IMR-90 (cell line): ENCODE results near the gene HAP1. TPM values are rescaled to one million over a fixed set of nuclear protein-coding genes. Genes with fewer than 3 reads are reported as not detected.

Source experiments
- ATAC-seq: fragments of 200-7000 bp; cut with Tn5 transposase; 2 replicates; pipeline ENCODE4 v1.9.1; 2020; ENCODE audit warnings: low read depth, mild to moderate bottlenecking, moderate library complexity
- BruUV-seq: library from RNA; stranded (reverse); fragments of 400-500 nt; replicated peaks from 2 replicates; lab custom pipeline; 2021; lab: Mats Ljungman, UMichigan
- CTCF ChIA-PET: fragments of 300-600 bp; formaldehyde crosslinking; extraction: SDS; loops from one replicate; lab custom pipeline; 2021; ENCODE audit warnings: antibody characterized with exemption; lab: Yijun Ruan, JAX
- POLR2A ChIA-PET: fragments of 300-600 bp; sonication (Branson Sonifier 250); formaldehyde crosslinking; loops from one replicate; lab custom pipeline; 2022; ENCODE audit warnings: antibody characterized with exemption; ENCODE audit not compliant: unreplicated experiment; lab: Charles Lee
- DNase-seq: peaks from one replicate; pipeline ENCODE4 v3.0.0; 2013
- H2AFZ ChIP-seq: replicated peaks from 2 replicates; pipeline ENCODE3; 2013; ENCODE audit warnings: low read length, mild to moderate bottlenecking; ENCODE audit not compliant: poor library complexity
- H2AK5ac ChIP-seq: 2 replicates; pipeline ENCODE4 v1.6.1; 2013; ENCODE audit warnings: low read depth, low read length, inconsistent platforms
- H2AK9ac ChIP-seq: replicated peaks from 2 replicates; pipeline ENCODE3; 2013; ENCODE audit warnings: mild to moderate bottlenecking, low read depth, low read length, moderate library complexity; ENCODE audit not compliant: poor library complexity
- H2BK120ac ChIP-seq: 2 replicates; pipeline ENCODE4 v1.6.1; 2013; ENCODE audit warnings: low read depth, low read length, inconsistent platforms
- H2BK15ac ChIP-seq: 3 replicates; pipeline ENCODE4 v1.6.1; 2013; ENCODE audit warnings: low read depth, low read length, inconsistent platforms
- H2BK20ac ChIP-seq: 2 replicates; pipeline ENCODE4 v1.6.1; 2013; ENCODE audit warnings: low read depth, mild to moderate bottlenecking, inconsistent platforms, low read length, moderate library complexity
- H2BK5ac ChIP-seq: 2 replicates; pipeline ENCODE4 v1.6.1; 2013; ENCODE audit warnings: mild to moderate bottlenecking, low read depth, low read length, inconsistent platforms; ENCODE audit not compliant: poor library complexity, severe bottlenecking
- H3K14ac ChIP-seq: replicated peaks from 2 replicates; pipeline ENCODE4 v1.6.1; 2013; ENCODE audit warnings: low read depth, low read length, inconsistent platforms
- H3K18ac ChIP-seq: 2 replicates; pipeline ENCODE4 v1.6.1; 2013; ENCODE audit warnings: low read depth, low read length, control low read depth
- H3K23ac ChIP-seq: 2 replicates; pipeline ENCODE4 v1.6.1; 2013; ENCODE audit warnings: low read depth, low read length, inconsistent platforms
- H3K27ac ChIP-seq: 2 replicates; pipeline ENCODE4 v1.5.1; 2013; ENCODE audit warnings: mild to moderate bottlenecking, control low read depth, low read length; ENCODE audit not compliant: insufficient read depth
- H3K27me3 ChIP-seq: 2 replicates; pipeline ENCODE4 v1.6.1; 2013; ENCODE audit warnings: low read length; ENCODE audit not compliant: control insufficient read depth, insufficient read depth
- H3K36me3 ChIP-seq: 2 replicates; pipeline ENCODE4 v1.6.1; 2013; ENCODE audit warnings: low read length, mixed read lengths; ENCODE audit not compliant: control insufficient read depth, insufficient read depth
- H3K4ac ChIP-seq: 2 replicates; pipeline ENCODE4 v1.6.1; 2013; ENCODE audit warnings: low read depth, low read length, inconsistent platforms
- H3K4me1 ChIP-seq: 2 replicates; pipeline ENCODE4 v1.6.1; 2013; ENCODE audit warnings: low read length, mixed read lengths; ENCODE audit not compliant: control insufficient read depth, insufficient read depth
- H3K4me2 ChIP-seq: 2 replicates; pipeline ENCODE4 v1.6.1; 2013; ENCODE audit warnings: low read depth, mild to moderate bottlenecking, control low read depth, low read length, moderate library complexity
- H3K4me3 ChIP-seq: 2 replicates; pipeline ENCODE4 v1.5.1; 2013; ENCODE audit warnings: low read depth, mild to moderate bottlenecking, control low read depth, low read length, moderate library complexity; ENCODE audit not compliant: insufficient read depth
- H3K56ac ChIP-seq: 2 replicates; pipeline ENCODE4 v1.6.1; 2013; ENCODE audit warnings: low read length, inconsistent platforms; ENCODE audit not compliant: insufficient read depth; ENCODE audit errors: extremely low read depth
- H3K79me1 ChIP-seq, 2 experiments: 2 replicates each; pipeline ENCODE4 v1.6.1; 2013; ENCODE audit warnings: low read length in 2 of 2, inconsistent platforms in 1 of 2, low read depth in 1 of 2
- H3K9ac ChIP-seq: 2 replicates; pipeline ENCODE4 v1.6.1; 2013; ENCODE audit warnings: low read depth, low read length, control low read depth
- H3K9me1 ChIP-seq: 2 replicates; pipeline ENCODE4 v1.6.1; 2013; ENCODE audit warnings: low read length, inconsistent platforms; ENCODE audit not compliant: insufficient read depth
- H3K9me3 ChIP-seq: 2 replicates; pipeline ENCODE4 v1.6.1; 2013; ENCODE audit warnings: low read length; ENCODE audit not compliant: control insufficient read depth, insufficient read depth
- H4K20me1 ChIP-seq: 2 replicates; pipeline ENCODE4 v1.6.1; 2013; ENCODE audit warnings: low read length, inconsistent platforms; ENCODE audit not compliant: insufficient read depth
- H4K5ac ChIP-seq: 2 replicates; pipeline ENCODE4 v1.6.1; 2013; ENCODE audit warnings: mild to moderate bottlenecking, low read depth, low read length, control low read depth
- H4K8ac ChIP-seq, 2 experiments: 2 replicates each; pipeline ENCODE4 v1.6.1; 2013; ENCODE audit warnings: low read depth in 2 of 2, low read length in 2 of 2, control low read depth in 1 of 2, inconsistent platforms in 1 of 2
- H4K91ac ChIP-seq: 2 replicates; pipeline ENCODE4 v1.6.1; 2013; ENCODE audit warnings: low read depth, low read length, inconsistent platforms; ENCODE audit not compliant: insufficient read depth
- CEBPB ChIP-seq: IDR thresholded peaks from 2 replicates; pipeline ENCODE4 v1.6.1; 2012; ENCODE audit warnings: low read depth, low read length, improper control_type of control experiment
- MAZ ChIP-seq: IDR thresholded peaks from 2 replicates; pipeline ENCODE4 v1.6.1; 2012; ENCODE audit warnings: low read depth, mild to moderate bottlenecking, low read length, improper control_type of control experiment, moderate library complexity, borderline replicate concordance
- RAD21 ChIP-seq: IDR thresholded peaks from 2 replicates; pipeline ENCODE4 v1.6.1; 2012; ENCODE audit warnings: low read length, improper control_type of control experiment
- RCOR1 ChIP-seq: IDR thresholded peaks from 2 replicates; pipeline ENCODE4 v1.6.1; 2012; ENCODE audit warnings: mild to moderate bottlenecking, low read length, improper control_type of control experiment; ENCODE audit not compliant: insufficient replicate concordance
- RFX5 ChIP-seq: IDR thresholded peaks from 2 replicates; pipeline ENCODE4 v1.8.0; 2012; ENCODE audit warnings: low read depth, mild to moderate bottlenecking, low read length, moderate library complexity
- WGBS, 2 experiments: methylation state at CpG; one replicate each; pipeline versions ENCODE4 v1.1.5 to v1.1.7; 2013; ENCODE audit warnings: missing lambda C conversion rate in 2 of 2; ENCODE audit not compliant: insufficient read length in 1 of 2; ENCODE audit errors: extremely low coverage in 2 of 2; 5-methylcytosine and 5-hydroxymethylcytosine counted together
- dilution Hi-C: fragments of 300-500 bp; cut with HindIII; formaldehyde crosslinking; loops from one replicate; pipeline ENCODE4 v1.14.3; 2018; ENCODE audit warnings: low sequenced_read_pairs; ENCODE audit not compliant: unreplicated experiment
- in situ Hi-C: fragments of 300-500 bp; cut with MboI; formaldehyde crosslinking; loops from 3 replicates; pipeline ENCODE4 v1.14.3; 2019; ENCODE audit warnings: low sequenced_read_pairs, inconsistent platforms, mixed read lengths
- intact Hi-C: fragments of 100-400 bp; cut with micrococcal nuclease; formaldehyde crosslinking; loops from 2 replicates; pipeline ENCODE4 v1.10.0; 2022
- polyA plus RNA-seq, 3 experiments: library from polyadenylated mRNA; depleted of rRNA; stranded (reverse); fragments of >200 nt; gene quantifications; 2 replicates each; pipeline ENCODE4 v1.2.3, GENCODE V29; 2012; ENCODE audit warnings: low replicate concordance in 1 of 3
- total RNA-seq: library from RNA; depleted of rRNA; stranded (reverse); fragments of >200 nt; gene quantifications from 2 replicates; pipeline ENCODE4 v1.2.3, GENCODE V29; 2012
- TF ChIP-seq, protein P1 (sequence below): conservative IDR thresholded peaks from 2 replicates; pipeline ENCODE4 v1.5.1; 2012; ENCODE audit warnings: mild to moderate bottlenecking, low read depth, low read length, improper control_type of control experiment

The HAP1 gene
- total and polyA plus RNA-seq, 2 of the 4 experiments (the other 2 are of a cell fraction): under 0.01 to 0.09 TPM

DNA sequence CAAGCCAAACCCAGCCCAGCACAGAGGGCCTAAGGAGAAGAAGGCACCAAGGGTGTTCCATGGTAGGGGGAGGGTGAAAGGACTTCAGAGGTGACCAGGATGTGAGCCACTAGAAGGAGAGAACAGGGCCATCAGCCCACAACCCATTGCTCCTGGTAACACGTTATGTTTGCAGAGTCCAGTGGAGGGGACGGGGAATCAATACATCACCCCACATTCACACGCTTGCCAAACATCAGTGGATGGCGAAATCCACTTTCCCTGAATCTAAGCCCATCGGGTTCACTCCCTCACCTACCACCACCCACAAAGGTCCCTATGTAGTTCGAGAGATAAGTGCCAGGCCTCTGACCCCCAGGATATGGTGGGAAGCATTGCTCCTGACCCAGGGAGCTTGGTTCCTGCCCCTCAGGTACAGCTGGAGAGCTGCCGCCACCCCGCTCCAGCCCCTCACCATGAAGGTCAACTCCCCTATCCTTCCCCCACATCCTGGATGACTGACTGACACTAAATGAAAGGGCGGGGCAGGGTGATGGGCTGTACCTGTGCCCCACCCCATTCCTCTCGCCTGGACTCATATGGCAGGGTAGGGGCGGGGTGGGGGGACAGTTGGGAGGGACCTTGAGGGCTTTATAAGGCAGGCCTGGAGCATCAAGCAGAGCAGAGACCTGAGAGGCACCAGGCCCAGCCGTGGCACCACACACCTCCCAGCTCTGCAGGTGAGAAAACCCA lies 22.6 kb downstream of the HAP1 start, which contains the start of gene GAST:
Gene GAST, plus strand, starts transcription at position 663 of the 732 bp plus-strand sequence. CDS start 3,106 bp downstream, outside the sequence.
- no peak within 1 kb of the TSS for H4K5ac ChIP-seq
- H2BK20ac ChIP-seq: no peak within 1 kb of the TSS
- peak within 1 kb of the TSS; percentile 55 for H2AK9ac ChIP-seq
- H2AFZ ChIP-seq: peak within 1 kb of the TSS; percentile 41
- ChIA-PET POLR2A (interaction anchor here (0.6 kb wide), 1 partner anchor 19 kb away, joined by 3 read pairs; no protein-coding TSS in a partner anchor), CTCF (interaction anchor here (1.2 kb wide), 1 partner anchor 16 kb away, joined by 5 read pairs; no protein-coding TSS in a partner anchor)
- ATAC-seq (no peak), DNase-seq (no peak)
- no peak for TF ChIP-seq CEBPB
- no peak for TF ChIP-seq MAZ
- TF ChIP-seq, protein P1, sequence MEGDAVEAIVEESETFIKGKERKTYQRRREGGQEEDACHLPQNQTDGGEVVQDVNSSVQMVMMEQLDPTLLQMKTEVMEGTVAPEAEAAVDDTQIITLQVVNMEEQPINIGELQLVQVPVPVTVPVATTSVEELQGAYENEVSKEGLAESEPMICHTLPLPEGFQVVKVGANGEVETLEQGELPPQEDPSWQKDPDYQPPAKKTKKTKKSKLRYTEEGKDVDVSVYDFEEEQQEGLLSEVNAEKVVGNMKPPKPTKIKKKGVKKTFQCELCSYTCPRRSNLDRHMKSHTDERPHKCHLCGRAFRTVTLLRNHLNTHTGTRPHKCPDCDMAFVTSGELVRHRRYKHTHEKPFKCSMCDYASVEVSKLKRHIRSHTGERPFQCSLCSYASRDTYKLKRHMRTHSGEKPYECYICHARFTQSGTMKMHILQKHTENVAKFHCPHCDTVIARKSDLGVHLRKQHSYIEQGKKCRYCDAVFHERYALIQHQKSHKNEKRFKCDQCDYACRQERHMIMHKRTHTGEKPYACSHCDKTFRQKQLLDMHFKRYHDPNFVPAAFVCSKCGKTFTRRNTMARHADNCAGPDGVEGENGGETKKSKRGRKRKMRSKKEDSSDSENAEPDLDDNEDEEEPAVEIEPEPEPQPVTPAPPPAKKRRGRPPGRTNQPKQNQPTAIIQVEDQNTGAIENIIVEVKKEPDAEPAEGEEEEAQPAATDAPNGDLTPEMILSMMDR: no peak
- no peak for TF ChIP-seq RAD21
- TF ChIP-seq RCOR1: no peak
- no peak for TF ChIP-seq RFX5
- H3K56ac ChIP-seq: no peak within 1 kb of the TSS
- H3K4me3 ChIP-seq: no peak within 1 kb of the TSS
- no CpG with 5 or more reads among the region's 12 CpGs for WGBS, 2 experiments
- no TSS peak for BruUV-seq
- no peak within 1 kb of the TSS for H3K18ac ChIP-seq
- H3K27me3 ChIP-seq: peaks cover 24% of the 10 kb centered on the region; the same call in 1 of the 2 replicates
- H3K27ac ChIP-seq: no peak within 1 kb of the TSS
- intact Hi-C loops: no loop called here
- no peak within 1 kb of the TSS for H3K23ac ChIP-seq
- H3K9me1 ChIP-seq: no peaks in the 10 kb centered on the region; the same call in 1 of the 2 replicates
- no peak within 1 kb of the TSS for H3K4ac ChIP-seq
- no peak within 1 kb of the TSS for H2BK5ac ChIP-seq
- in situ Hi-C loops: no loop called here
- no peak within 1 kb of the TSS for H4K8ac ChIP-seq
- no peaks in the 10 kb centered on the region for H3K9me3 ChIP-seq
- no peak within 1 kb of the TSS for H3K9ac ChIP-seq
- no peak within 1 kb of the TSS for H2BK120ac ChIP-seq
- no peak within 1 kb of the TSS for H4K91ac ChIP-seq
- H4K20me1 ChIP-seq: no peaks in the 10 kb centered on the region
- no peak within 1 kb of the TSS for H2BK15ac ChIP-seq
- H3K14ac ChIP-seq: no peak within 1 kb of the TSS
- no peaks in the 10 kb centered on the region for H3K4me1 ChIP-seq
- H3K4me2 ChIP-seq: no peak within 1 kb of the TSS
- no peak within 1 kb of the TSS for H2AK5ac ChIP-seq
- no peaks in the 10 kb centered on the region for H3K36me3 ChIP-seq
- dilution Hi-C loops: no loop called here
- no peaks in the 10 kb centered on the region for H3K79me1 ChIP-seq
